Calu3 (cell line): ENCODE results near the gene APOBR. TPM values are rescaled to one million over a fixed set of nuclear protein-coding genes. Genes with fewer than 3 reads are reported as not detected.
A peak's percentile ranks its signal among the peaks of the same experiment; 100 is the strongest.

Source experiments
- BruUV-seq: library from RNA; stranded (reverse); fragments of 400-500 nt; replicated peaks from 2 replicates; lab custom pipeline; 2021; lab: Mats Ljungman, UMichigan
- CTCF ChIA-PET: fragments of 300-600 bp; sonication (Branson Sonifier 250); formaldehyde crosslinking; loops from one replicate; lab custom pipeline; 2022; ENCODE audit warnings: antibody characterized with exemption; lab: Charles Lee
- DNase-seq: peaks from one replicate; pipeline ENCODE4 v3.0.0; 2022
- H3K27ac Mint-ChIP-seq: one replicate; pipeline ENCODE4 v1.8.0; 2022; ENCODE audit warnings: mixed read lengths; ENCODE audit not compliant: unreplicated experiment
- H3K27me3 Mint-ChIP-seq: one replicate; pipeline ENCODE4 v1.8.0; 2022; ENCODE audit warnings: mixed read lengths; ENCODE audit not compliant: unreplicated experiment
- H3K36me3 Mint-ChIP-seq: one replicate; pipeline ENCODE4 v1.8.0; 2022; ENCODE audit warnings: mild to moderate bottlenecking, moderate library complexity, mixed read lengths; ENCODE audit not compliant: insufficient read depth, unreplicated experiment
- H3K4me1 Mint-ChIP-seq: one replicate; pipeline ENCODE4 v1.8.0; 2022; ENCODE audit warnings: mild to moderate bottlenecking, low read depth, mixed read lengths; ENCODE audit not compliant: unreplicated experiment
- H3K4me3 Mint-ChIP-seq: one replicate; pipeline ENCODE4 v1.8.0; 2022; ENCODE audit warnings: mild to moderate bottlenecking, low read depth, moderate library complexity, mixed read lengths; ENCODE audit not compliant: unreplicated experiment
- H3K9me3 Mint-ChIP-seq: one replicate; pipeline ENCODE4 v1.8.0; 2022; ENCODE audit warnings: low read depth, mixed read lengths; ENCODE audit not compliant: unreplicated experiment
- CTCF ChIP-seq: fragments of 200-600 bp; IDR thresholded peaks from one replicate; pipeline ENCODE4 v1.8.0; 2022; ENCODE audit warnings: antibody characterized with exemption; ENCODE audit not compliant: unreplicated experiment
- intact Hi-C: fragments of 100-400 bp; cut with micrococcal nuclease; formaldehyde crosslinking; loops from one replicate; pipeline ENCODE4 v1.10.0; 2022; ENCODE audit not compliant: unreplicated experiment
- total RNA-seq: library from RNA; stranded (reverse); gene quantifications from 2 replicates; pipeline ENCODE4 v1.2.3, GENCODE V29; 2022

APOBR gene
- total RNA-seq, 1 experiment from 2014 or later, result 0.14 TPM

- CTCF ChIA-PET, result no interaction called here
- intact Hi-C loops, result no loop called here
- TF ChIP-seq CTCF, result no peak
- Mint-ChIP-seq H3K4me3 (no peak overlapping the region), H3K4me1 (peaks cover 16% of the 10 kb centered on the region), H3K9me3 (no peaks in the 10 kb centered on the region), H3K27me3 (no peaks in the 10 kb centered on the region), H3K27ac (no peak overlapping the region), H3K36me3 (no peaks in the 10 kb centered on the region)
- DNase-seq, result no peak
- BruUV-seq, result no TSS peak
Observed at GRCh38 chr16:28529124-28529523, 34.7 kb downstream of the APOBR start.

- H3K27ac Mint-ChIP-seq, result no peak overlapping the region
- H3K36me3 Mint-ChIP-seq, result no peaks in the 10 kb centered on the region
- no peaks in the 10 kb centered on the region for H3K27me3 Mint-ChIP-seq
- no peaks in the 10 kb centered on the region for H3K9me3 Mint-ChIP-seq
- H3K4me1 Mint-ChIP-seq, result peaks cover 16% of the 10 kb centered on the region
- peak; percentile 65 for DNase-seq
- no peak for TF ChIP-seq CTCF
- CTCF ChIA-PET, result interaction anchor here (0.6 kb wide), 2 partner anchors 86 to 537 kb away, joined by 3 read pairs; no protein-coding TSS in a partner anchor
- H3K4me3 Mint-ChIP-seq, result no peak overlapping the region
- no TSS peak for BruUV-seq
- intact Hi-C loops, result no loop called here
Observed at GRCh38 chr16:28531777-28532744, 37.6 kb downstream of the APOBR start.

- no TSS peak for BruUV-seq
- Mint-ChIP-seq H3K9me3 (no peaks in the 10 kb centered on the region), H3K4me3 (no peak overlapping the region), H3K27me3 (no peaks in the 10 kb centered on the region), H3K36me3 (no peaks in the 10 kb centered on the region), H3K4me1 (peaks cover 16% of the 10 kb centered on the region), H3K27ac (no peak overlapping the region)
- CTCF ChIA-PET, result interaction anchor here (0.6 kb wide), 2 partner anchors 17 to 536 kb away, joined by 3 to 9 read pairs; no protein-coding TSS in a partner anchor
- no peak for TF ChIP-seq CTCF
- no peak for DNase-seq
- intact Hi-C loops, result no loop called here
Observed at GRCh38 chr16:28532940-28533647, 38.7 kb downstream of the APOBR start.

GRCh38 chr16:28534542-28535373 lies 40.3 kb downstream of the APOBR start:
- BruUV-seq, result no TSS peak
- CTCF ChIA-PET, result interaction anchor here (0.5 to 0.6 kb wide), 2 partner anchors 34 to 59 kb away, joined by 4 to 6 read pairs; no protein-coding TSS in a partner anchor

More at GRCh38 chr16:28534542-28535373, 40.3 kb downstream of the APOBR start:
- Mint-ChIP-seq H3K27me3 (no peaks in the 10 kb centered on the region), H3K27ac (no peak overlapping the region), H3K4me3 (no peak overlapping the region), H3K36me3 (no peaks in the 10 kb centered on the region), H3K4me1 (peaks cover 16% of the 10 kb centered on the region), H3K9me3 (no peaks in the 10 kb centered on the region)
- intact Hi-C loops, result no loop called here
- no peak for DNase-seq
- TF ChIP-seq CTCF, result no peak
